NCI-H2107 treated with DMSO at 0.1 percent for 48 hours (cell line): Measurements from ENCODE around the gene COL8A1.
"Not testable (repeated sequence)": the region's sequence is repeated elsewhere in the genome, so short reads cannot be mapped to it uniquely, and the experiment has no call there.

Source experiments
- DNase-seq: peaks from one replicate; lab custom pipeline; 2025; ENCODE audit not compliant: unreplicated experiment; lab: John Stamatoyannopoulos, UW

COL8A1 gene

GRCh38 chr3:99638167-99638948 is at the start of gene COL8A1:
COL8A1 (plus strand) TSS chr3:99638594; CDS start chr3:99790683, 152,089 bp downstream.
- DNase-seq, result no peak

GRCh38 chr3:99589168-99589567 is 49.2 kb upstream of the COL8A1 start:
- not testable (repeated sequence) for DNase-seq

GRCh38 chr3:99599894-99600293 is 38.5 kb upstream of the COL8A1 start:
- DNase-seq, result no peak

GRCh38 chr3:99601515-99601914 is 36.9 kb upstream of the COL8A1 start:
- DNase-seq, result no peak

- no peak for DNase-seq
Observed at GRCh38 chr3:99602183-99602582, 36.2 kb upstream of the COL8A1 start.

GRCh38 chr3:99607151-99607550 is 31.2 kb upstream of the COL8A1 start:
- DNase-seq, result no peak

GRCh38 chr3:99614768-99615167 is 23.6 kb upstream of the COL8A1 start:
- no peak for DNase-seq

- DNase-seq, result no peak
Observed at GRCh38 chr3:99620077-99620767, 18.2 kb upstream of the COL8A1 start.

- DNase-seq, result no peak
Observed at GRCh38 chr3:99620976-99621375, 17.4 kb upstream of the COL8A1 start.

GRCh38 chr3:99624496-99625236 is 13.7 kb upstream of the COL8A1 start:
- no peak for DNase-seq

GRCh38 chr3:99625237-99625622 is 13.2 kb upstream of the COL8A1 start:
- DNase-seq, result no peak

GRCh38 chr3:99625643-99626416 is 12.6 kb upstream of the COL8A1 start:
- no peak for DNase-seq

GRCh38 chr3:99626417-99626788 is 12.0 kb upstream of the COL8A1 start:
- DNase-seq, result no peak

- DNase-seq, result no peak
Observed at GRCh38 chr3:99627062-99627826, 11.2 kb upstream of the COL8A1 start.

- DNase-seq, result no peak
Observed at GRCh38 chr3:99630815-99631214, 7.6 kb upstream of the COL8A1 start.

GRCh38 chr3:99633887-99634558 is 4.4 kb upstream of the COL8A1 start:
- DNase-seq, result no peak

- DNase-seq, result no peak
Observed at GRCh38 chr3:99634881-99635280, 3.5 kb upstream of the COL8A1 start.

GRCh38 chr3:99635348-99635747 is 3.0 kb upstream of the COL8A1 start:
- DNase-seq, result no peak

- DNase-seq, result no peak
Observed at GRCh38 chr3:99637016-99637367, 1.4 kb upstream of the COL8A1 start.
